Measurements from ENCODE around the gene GPD2.

Gene GPD2

DNA sequence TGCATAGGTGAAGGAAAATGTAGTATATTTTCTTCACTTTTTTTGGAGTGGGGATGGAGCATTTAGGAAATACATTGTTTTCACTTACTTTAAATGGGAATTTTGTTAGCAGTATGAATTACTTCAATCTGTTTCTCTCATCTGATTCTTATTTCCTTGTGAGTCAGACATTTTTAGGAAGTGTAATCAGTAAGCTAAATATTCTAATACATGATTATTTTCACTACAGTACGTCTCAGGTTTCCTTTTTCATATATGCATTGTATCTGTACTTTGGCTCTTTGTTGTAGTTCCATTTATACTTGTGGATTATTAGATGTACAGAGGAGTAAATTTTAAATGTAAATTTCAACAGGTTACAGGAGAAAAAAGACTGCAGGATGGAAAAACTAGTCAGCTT lies 27.9 kb downstream of the GPD2 start:
- Histone ChIP-seq H3K4me1 (ENCODE audit: control insufficient read depth, insufficient read depth, low read length) (peaks cover 9% of the 10 kb centered on the region), H3K9me3 (ENCODE audit: control insufficient read depth, insufficient read depth, low read depth, low read length) (no peaks in the 10 kb centered on the region), H3K36me3 (ENCODE audit: control insufficient read depth in 2 of 2, insufficient read depth in 1 of 2, low read length in 2 of 2) (no peaks in the 10 kb centered on the region), H3K4me3 (ENCODE audit: low read depth, low read length) (no peak overlapping the region), H3K27ac (ENCODE audit: extremely low read depth, low read depth, low read length) (no peak overlapping the region)
- ChIA-PET POLR2A (interaction anchor here (0.5 kb wide), 1 partner anchor 70 kb away, joined by 4 read pairs; no protein-coding TSS in a partner anchor), CTCF (interaction anchor here (0.6 kb wide), 1 partner anchor 331 kb away, joined by 7 read pairs; no protein-coding TSS in a partner anchor)
- no peak for TF ChIP-seq SCRT2 (tag by site-specific recombination; IDR thresholded peaks at IDR 0.05)
- TF ChIP-seq ZNF501 (tag by site-specific recombination; IDR thresholded peaks at IDR 0.05), result no peak
- no peak for TF ChIP-seq ZNF391 (tag by site-specific recombination; IDR thresholded peaks at IDR 0.05; ENCODE audit: borderline replicate concordance, low read depth)
- no peak for TF ChIP-seq ZNF777 (tag by site-specific recombination; IDR thresholded peaks at IDR 0.05; ENCODE audit: borderline replicate concordance)
- TF ChIP-seq ZNF426 (tag by site-specific recombination; IDR thresholded peaks at IDR 0.05), result no peak
- TF ChIP-seq ZNF623 (tag by site-specific recombination; IDR thresholded peaks at IDR 0.05), result no peak
- no peak for TF ChIP-seq ZNF423 (tag by site-specific recombination; IDR thresholded peaks at IDR 0.05)
- TF ChIP-seq, protein P1, sequence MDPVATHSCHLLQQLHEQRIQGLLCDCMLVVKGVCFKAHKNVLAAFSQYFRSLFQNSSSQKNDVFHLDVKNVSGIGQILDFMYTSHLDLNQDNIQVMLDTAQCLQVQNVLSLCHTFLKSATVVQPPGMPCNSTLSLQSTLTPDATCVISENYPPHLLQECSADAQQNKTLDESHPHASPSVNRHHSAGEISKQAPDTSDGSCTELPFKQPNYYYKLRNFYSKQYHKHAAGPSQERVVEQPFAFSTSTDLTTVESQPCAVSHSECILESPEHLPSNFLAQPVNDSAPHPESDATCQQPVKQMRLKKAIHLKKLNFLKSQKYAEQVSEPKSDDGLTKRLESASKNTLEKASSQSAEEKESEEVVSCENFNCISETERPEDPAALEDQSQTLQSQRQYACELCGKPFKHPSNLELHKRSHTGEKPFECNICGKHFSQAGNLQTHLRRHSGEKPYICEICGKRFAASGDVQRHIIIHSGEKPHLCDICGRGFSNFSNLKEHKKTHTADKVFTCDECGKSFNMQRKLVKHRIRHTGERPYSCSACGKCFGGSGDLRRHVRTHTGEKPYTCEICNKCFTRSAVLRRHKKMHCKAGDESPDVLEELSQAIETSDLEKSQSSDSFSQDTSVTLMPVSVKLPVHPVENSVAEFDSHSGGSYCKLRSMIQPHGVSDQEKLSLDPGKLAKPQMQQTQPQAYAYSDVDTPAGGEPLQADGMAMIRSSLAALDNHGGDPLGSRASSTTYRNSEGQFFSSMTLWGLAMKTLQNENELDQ (tag by site-specific recombination; IDR thresholded peaks at IDR 0.05; ENCODE audit: low read depth), result no peak

DNA sequence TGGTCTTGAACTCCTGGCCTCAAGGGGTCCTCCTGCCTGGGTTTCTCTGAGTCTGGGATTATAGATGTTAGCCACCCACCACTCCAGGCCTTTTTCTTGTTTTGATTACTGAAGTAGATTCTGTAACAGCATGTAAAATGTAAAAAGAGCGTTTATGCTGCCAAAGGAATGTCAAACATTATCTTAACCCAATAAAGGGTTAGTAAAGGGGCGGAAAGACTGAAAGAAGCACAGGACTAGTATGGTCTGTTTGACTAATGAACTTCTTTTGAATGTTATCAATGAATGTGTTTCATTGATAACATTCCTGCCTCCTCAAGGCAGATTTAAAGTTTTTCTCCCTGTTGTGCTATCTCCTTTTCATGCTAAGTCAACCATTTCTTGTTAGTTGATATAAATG lies 29.4 kb downstream of the GPD2 start:
- no peak overlapping the region for H3K4me3 ChIP-seq (ENCODE audit: low read depth, low read length)
- POLR2A ChIA-PET, result no interaction called here
- H3K4me1 ChIP-seq (ENCODE audit: control insufficient read depth, insufficient read depth, low read length), result peaks cover 9% of the 10 kb centered on the region
- no peaks in the 10 kb centered on the region for H3K36me3 ChIP-seq (ENCODE audit: control insufficient read depth in 2 of 2, insufficient read depth in 1 of 2, low read length in 2 of 2)
- TF ChIP-seq ZNF555 (tag by site-specific recombination; conservative IDR thresholded peaks at IDR 0.05) (no peak), ZNF140 (tag by site-specific recombination; IDR thresholded peaks at IDR 0.05) (no peak), ZNF311 (tag by site-specific recombination; IDR thresholded peaks at IDR 0.05; ENCODE audit: borderline replicate concordance) (no peak), ZNF121 (tag by site-specific recombination; IDR thresholded peaks at IDR 0.05) (no peak), KLF1 (tag by site-specific recombination; IDR thresholded peaks at IDR 0.05) (no peak)
- TF ChIP-seq, protein P2, sequence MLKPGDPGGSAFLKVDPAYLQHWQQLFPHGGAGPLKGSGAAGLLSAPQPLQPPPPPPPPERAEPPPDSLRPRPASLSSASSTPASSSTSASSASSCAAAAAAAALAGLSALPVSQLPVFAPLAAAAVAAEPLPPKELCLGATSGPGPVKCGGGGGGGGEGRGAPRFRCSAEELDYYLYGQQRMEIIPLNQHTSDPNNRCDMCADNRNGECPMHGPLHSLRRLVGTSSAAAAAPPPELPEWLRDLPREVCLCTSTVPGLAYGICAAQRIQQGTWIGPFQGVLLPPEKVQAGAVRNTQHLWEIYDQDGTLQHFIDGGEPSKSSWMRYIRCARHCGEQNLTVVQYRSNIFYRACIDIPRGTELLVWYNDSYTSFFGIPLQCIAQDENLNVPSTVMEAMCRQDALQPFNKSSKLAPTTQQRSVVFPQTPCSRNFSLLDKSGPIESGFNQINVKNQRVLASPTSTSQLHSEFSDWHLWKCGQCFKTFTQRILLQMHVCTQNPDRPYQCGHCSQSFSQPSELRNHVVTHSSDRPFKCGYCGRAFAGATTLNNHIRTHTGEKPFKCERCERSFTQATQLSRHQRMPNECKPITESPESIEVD (tag by site-specific recombination; IDR thresholded peaks at IDR 0.05), result peak; percentile 35
- H3K9me3 ChIP-seq (ENCODE audit: control insufficient read depth, insufficient read depth, low read depth, low read length), result no peaks in the 10 kb centered on the region
- CTCF ChIA-PET, result no interaction called here
- H3K27ac ChIP-seq (ENCODE audit: extremely low read depth, low read depth, low read length), result no peak overlapping the region

DNA sequence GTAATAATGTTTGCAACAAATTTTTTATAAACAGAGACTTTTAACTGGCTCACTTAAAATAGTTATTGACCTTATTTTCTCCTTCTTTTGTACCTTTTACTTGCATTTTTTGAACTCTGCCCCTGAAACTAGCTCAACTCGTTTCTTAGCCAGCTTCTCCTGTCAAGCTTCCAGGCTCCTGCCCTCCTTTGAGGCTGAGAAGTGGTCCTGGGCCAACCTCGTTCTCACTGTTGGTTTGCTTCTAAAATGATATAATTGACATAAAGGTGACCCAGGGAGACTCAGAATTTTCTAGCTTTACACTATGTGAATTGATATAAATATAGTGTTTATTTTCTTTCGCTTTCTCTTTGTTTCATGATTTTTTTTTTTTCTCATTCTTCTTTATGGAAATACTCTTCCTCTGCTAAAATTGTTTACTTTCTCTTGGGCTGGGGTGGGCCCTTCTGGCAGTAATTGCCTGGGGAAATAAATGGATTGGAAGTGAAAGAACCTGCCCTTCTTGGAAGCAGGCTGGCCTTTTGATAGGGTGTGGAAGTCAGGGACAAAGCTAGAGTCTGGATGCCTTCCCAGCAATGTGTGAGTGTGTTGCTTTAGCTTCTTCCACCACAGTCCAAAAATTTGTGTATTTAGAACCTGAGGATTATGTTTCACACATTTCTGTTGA lies 30.7 kb downstream of the GPD2 start:
- Histone ChIP-seq H3K36me3 (ENCODE audit: control insufficient read depth in 2 of 2, insufficient read depth in 1 of 2, low read length in 2 of 2) (no peaks in the 10 kb centered on the region), H3K27ac (ENCODE audit: extremely low read depth, low read depth, low read length) (no peak overlapping the region), H3K9me3 (ENCODE audit: control insufficient read depth, insufficient read depth, low read depth, low read length) (no peaks in the 10 kb centered on the region), H3K4me1 (ENCODE audit: control insufficient read depth, insufficient read depth, low read length) (peaks cover 13% of the 10 kb centered on the region), H3K4me3 (ENCODE audit: low read depth, low read length) (no peak overlapping the region)
- TF ChIP-seq, protein P2 (tag by site-specific recombination; IDR thresholded peaks at IDR 0.05), result peak; percentile 42; the same call in 1 of the 2 replicates
- TF ChIP-seq, protein P3, sequence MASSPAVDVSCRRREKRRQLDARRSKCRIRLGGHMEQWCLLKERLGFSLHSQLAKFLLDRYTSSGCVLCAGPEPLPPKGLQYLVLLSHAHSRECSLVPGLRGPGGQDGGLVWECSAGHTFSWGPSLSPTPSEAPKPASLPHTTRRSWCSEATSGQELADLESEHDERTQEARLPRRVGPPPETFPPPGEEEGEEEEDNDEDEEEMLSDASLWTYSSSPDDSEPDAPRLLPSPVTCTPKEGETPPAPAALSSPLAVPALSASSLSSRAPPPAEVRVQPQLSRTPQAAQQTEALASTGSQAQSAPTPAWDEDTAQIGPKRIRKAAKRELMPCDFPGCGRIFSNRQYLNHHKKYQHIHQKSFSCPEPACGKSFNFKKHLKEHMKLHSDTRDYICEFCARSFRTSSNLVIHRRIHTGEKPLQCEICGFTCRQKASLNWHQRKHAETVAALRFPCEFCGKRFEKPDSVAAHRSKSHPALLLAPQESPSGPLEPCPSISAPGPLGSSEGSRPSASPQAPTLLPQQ (tag by site-specific recombination; IDR thresholded peaks at IDR 0.05), result peak; percentile 52; the same call in 1 of the 2 replicates
- no peak for TF ChIP-seq ZFP37 (tag by site-specific recombination; IDR thresholded peaks at IDR 0.05)
- ChIA-PET POLR2A (no interaction called here), CTCF (interaction anchor here (0.7 kb wide), 1 partner anchor 9 kb away, joined by 3 read pairs; no protein-coding TSS in a partner anchor)
